CD4-positive, alpha-beta T cell treated with Interleukin-2 at 100 ng/mL for 4 hours (primary cell): ENCODE results near the gene MAVS.
"Not testable (repeated sequence)": the region's sequence is repeated elsewhere in the genome, so short reads cannot be mapped to it uniquely, and the experiment has no call there.

ENCODE experiments used
- DNase-seq: peaks from one replicate; pipeline ENCODE4 v3.0.0-alpha.2; 2020; ENCODE audit warnings: low spot score

The MAVS gene

GRCh38 chr20:3888622-3889488 is 42.2 kb downstream of the MAVS start, which contains the start of gene PANK2:
Gene PANK2 (plus strand): TSS chr20:3889387.
- DNase-seq = peak; percentile 98

GRCh38 chr20:3889489-3890397 is 43.1 kb downstream of the MAVS start:
- DNase-seq = peak; percentile 9

- DNase-seq = no peak
Measured at GRCh38 chr20:3890398-3890751, 43.7 kb downstream of the MAVS start.

GRCh38 chr20:3890999-3891929 is 44.6 kb downstream of the MAVS start:
- DNase-seq = no peak

GRCh38 chr20:3894796-3895195 is 48.2 kb downstream of the MAVS start:
- no peak for DNase-seq

- no peak for DNase-seq
Measured at GRCh38 chr20:3896302-3896701, 49.7 kb downstream of the MAVS start.

GRCh38 chr20:3896853-3897583 is 50.4 kb downstream of the MAVS start:
- no peak for DNase-seq

- not testable (repeated sequence) for DNase-seq
Measured at GRCh38 chr20:3898181-3898580, 51.5 kb downstream of the MAVS start.

- no peak for DNase-seq
Measured at GRCh38 chr20:3898639-3899038, 52.0 kb downstream of the MAVS start.

- no peak for DNase-seq
Measured at GRCh38 chr20:3900187-3900604, 53.6 kb downstream of the MAVS start.

- DNase-seq = no peak
Measured at GRCh38 chr20:3901028-3901705, 54.5 kb downstream of the MAVS start.

GRCh38 chr20:3901706-3902440 is 55.2 kb downstream of the MAVS start:
- no peak for DNase-seq

- no peak for DNase-seq
Measured at GRCh38 chr20:3902446-3902845, 55.8 kb downstream of the MAVS start.

GRCh38 chr20:3904224-3904623 is 57.6 kb downstream of the MAVS start:
- DNase-seq = no peak

- no peak for DNase-seq
Measured at GRCh38 chr20:3904857-3905256, 58.2 kb downstream of the MAVS start.

- peak; percentile 75 for DNase-seq
Measured at GRCh38 chr20:3906744-3907721, 60.4 kb downstream of the MAVS start.

GRCh38 chr20:3908667-3909066 is 62.0 kb downstream of the MAVS start:
- no peak for DNase-seq

- no peak for DNase-seq
Measured at GRCh38 chr20:3909952-3910366, 63.3 kb downstream of the MAVS start.

GRCh38 chr20:3910853-3911252 is 64.2 kb downstream of the MAVS start:
- DNase-seq = no peak
